ENCODE results near the gene ACTR2.
"Not testable (repeated sequence)": the region's sequence is repeated elsewhere in the genome, so short reads cannot be mapped to it uniquely, and the experiment has no call there.

ACTR2 gene

DNA sequence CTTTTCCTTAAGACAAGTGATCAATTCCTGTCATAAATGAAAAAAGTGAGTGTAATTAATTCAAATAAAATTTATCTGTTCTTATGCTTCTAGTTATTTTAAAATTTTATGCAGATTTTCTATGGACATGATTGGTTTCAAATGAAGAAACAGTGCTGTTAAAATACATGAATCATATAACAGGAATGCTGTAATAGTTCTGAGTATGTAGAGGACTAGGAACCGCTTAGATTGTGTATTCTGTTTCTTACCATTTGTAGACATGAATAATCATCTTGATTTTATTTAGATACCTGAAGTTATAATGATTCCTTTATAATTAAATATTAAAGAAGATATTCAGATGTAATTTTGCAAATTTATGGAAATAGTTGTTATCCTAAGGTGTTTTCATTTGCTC is 3.5 kb downstream of the ACTR2 start:
- no peak for DNase-seq

DNA sequence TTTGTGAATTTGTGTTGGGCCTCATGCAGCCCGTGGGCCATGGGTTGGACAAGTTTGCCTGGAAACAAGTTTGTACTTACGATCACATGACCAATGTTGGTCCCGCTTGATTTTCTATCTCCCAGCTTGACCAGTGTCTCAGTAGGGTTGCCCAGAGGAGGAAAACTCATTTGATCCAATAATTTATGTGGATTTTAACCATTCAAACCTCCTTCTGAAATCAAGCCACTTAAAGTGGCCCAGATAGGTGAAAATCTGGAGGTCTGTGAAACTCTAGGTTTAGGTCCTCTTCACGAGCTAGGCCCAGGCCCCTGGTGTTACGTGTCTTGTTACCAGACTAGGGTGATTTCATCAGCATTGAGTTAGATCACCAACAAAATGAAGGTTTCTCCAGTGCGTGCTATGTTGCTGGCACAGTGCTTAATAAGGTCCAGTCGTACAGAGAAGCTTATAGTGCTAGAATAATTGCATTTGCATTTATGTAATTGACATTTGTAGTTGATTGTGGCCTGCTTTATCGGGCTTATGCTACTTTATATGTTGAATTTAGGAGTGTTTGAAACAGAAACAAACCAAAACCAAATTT is 4.4 kb downstream of the ACTR2 start:
- DNase-seq = no peak

DNA sequence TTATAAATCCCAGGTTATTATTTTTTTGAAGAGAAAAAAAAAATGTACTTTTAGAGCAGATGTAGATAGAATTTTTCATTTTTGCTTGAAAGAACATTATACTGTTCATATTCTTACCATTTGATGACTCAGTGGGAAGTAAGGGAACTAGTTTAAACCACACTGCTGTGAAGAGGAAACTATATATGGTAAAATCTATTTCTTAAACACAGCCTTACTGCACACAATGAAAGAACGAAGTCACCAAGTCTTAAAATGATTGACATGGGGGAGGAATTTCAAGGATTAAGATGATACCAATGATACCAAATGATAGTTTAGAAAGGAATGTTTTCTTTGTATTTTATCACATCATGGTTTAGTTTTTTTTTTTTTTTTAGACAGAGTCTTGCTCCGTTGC is 5.0 kb downstream of the ACTR2 start:
- DNase-seq = no peak

DNA sequence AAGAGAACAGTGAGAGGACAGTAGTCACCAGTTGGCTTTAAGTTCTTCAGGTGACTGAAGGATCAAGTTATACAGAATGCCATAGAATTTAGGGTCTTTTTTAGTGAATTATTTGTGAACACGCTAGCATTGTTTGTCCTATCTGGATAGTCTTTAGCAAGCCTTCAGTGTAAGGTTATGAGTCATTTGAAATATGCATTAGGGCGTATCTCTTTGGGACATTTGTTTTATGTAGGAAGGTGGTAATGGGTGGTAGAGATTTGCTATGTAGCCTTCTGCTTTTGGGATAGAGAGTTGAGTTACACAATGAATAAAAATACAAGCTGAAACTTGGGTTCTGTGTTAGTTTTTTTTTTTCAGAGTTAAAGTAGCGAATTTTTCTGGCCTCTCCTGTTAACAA is 13.0 kb downstream of the ACTR2 start:
- DNase-seq = no peak

DNA sequence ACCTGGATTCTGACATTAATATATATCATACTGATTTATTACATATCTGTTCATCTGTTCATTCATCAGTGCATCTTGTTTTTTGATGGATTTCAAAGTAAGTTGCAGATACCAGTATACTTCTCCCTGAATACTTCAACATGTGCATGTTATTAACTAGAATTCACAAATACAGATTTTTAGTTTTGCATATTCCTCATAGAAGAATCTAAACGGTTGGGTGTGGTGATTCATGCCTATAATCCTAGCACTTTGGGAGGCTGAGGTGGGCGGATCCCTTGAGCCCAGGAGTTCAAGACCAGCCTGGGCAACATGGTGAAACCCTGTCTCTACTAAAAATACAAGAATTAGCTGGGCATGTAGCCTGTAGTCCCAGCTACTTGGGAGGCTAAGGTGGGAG is 16.8 kb downstream of the ACTR2 start:
- DNase-seq = not testable (repeated sequence)

DNA sequence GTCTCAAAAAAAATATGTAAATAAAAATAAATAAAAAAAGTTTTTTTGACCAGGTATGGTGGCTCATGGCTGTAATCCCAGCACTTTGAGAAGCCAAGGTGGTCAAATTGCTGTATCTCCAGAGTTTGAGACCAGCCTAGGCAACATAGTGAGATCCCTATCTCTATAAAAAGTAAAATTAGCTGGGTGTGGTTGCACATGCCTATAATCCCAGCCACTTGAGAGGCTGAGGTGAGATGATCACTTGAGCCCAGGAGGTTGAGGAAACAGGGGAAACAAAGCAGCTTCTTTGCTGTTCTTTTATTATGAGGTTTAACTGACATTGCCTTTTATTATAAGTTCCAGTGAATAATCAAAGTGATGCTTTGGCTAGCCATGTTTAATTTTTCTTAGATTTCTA is 25.0 kb downstream of the ACTR2 start:
- no peak for DNase-seq

DNA sequence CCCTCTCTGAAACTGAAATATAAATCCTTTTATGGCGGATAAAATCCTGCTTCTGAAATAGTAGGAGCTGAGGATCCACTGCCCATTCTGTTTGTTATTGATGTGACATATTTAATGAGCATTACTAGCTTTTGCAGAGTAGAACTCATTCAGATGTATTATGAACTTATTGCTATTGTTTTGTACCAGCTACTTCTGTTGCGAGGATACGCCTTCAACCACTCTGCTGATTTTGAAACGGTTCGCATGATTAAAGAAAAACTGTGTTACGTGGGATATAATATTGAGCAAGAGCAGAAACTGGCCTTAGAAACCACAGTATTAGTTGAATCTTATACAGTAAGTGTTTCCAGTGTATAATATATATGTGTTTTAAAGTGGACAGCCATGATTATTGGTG is 27.7 kb downstream of the ACTR2 start:
- no peak for DNase-seq

DNA sequence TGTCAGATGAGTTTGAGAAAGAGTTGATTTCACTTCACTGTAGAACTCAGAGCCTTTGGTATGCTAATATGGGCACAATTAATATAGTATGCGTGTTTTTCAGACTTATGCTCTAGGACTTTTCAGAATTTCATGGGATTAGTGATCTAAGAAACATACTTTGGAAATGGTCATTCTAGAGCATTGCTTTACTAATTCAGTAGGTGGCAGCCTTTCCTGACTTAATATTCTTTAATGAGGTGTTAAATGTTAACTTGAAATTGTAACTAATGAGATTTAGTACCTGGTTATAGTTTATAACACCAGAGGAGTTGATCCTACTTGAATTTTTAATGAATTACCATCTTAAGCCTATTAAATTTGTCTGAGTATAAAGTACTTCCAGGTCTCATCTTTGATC is 28.4 kb downstream of the ACTR2 start:
- DNase-seq = no peak

DNA sequence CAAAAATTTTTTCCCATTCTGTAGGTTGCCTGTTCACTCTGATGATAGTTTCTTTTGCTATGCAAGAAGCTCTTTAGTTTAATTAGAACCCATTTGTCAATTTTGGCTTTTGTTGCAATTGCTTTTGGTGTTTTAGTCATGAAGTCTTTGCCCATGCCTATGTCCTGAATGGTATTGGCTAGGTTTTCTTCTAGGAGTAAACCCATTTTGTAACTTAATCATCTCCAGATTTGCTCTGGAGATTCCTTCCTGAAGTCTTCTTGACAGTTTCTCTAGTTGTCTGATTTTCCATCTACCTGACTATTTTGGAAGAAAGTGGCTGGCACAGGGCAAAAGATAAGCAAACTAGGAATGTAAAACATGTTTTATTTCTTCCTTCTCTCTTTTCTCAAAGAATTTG is 30.2 kb downstream of the ACTR2 start:
- not testable (repeated sequence) for DNase-seq

DNA sequence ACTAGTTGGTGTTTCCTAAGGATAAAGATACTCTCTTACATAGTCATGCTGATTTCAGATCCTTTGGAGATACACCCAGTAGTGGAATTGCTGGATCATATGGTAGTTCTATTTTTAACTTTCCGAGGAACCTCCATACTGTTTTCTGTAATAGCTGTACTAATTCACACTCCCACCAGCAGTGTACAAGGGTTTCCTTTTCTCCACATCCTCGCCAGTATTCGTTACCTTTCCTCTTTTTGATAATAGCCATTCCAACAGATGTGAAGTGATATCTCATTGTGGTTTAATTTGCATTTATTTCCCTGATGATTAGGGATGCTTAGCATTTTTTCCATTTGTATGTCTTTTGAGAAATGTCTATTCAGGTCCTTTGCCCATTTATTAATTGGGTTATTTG is 34.0 kb downstream of the ACTR2 start:
- no peak for DNase-seq

DNA sequence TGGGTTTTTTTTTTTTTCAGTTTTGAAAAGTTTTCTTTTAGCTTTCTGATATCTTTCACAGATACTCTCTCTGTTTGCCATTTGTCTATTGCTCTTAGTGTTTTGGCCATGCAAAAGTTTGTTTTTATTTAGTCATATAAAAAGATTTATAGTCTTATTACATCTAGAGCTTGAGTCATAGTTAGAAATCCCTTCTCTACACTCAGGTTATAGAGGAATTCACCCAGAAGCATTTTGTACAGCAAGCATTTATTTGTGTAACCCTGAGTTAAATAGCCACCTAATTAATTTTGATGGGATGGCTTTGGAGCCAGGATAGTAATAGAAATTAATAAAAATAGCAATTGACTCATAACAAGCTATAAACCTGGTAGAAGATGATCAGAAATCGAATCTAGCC is 35.6 kb downstream of the ACTR2 start:
- DNase-seq = no peak

DNA sequence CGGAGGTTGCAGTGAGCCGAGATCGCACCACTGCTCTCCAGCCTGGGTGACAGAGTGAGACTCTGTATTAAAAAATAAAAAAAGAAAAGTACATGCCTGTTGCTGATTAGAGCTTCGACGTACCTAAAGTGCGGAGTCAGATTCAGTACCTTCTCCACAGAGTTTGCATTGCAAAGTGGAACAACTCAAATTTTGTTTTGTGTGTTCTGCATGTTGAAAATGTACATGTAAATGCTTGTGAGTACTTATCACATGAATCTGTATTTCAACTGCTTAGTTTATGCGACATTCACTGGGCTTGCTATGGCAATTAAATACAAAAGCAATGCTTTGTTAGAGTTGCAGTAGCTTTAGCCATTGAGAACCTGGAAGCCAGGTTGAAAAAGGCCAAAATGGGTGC is 36.4 kb downstream of the ACTR2 start:
- DNase-seq = no peak

DNA sequence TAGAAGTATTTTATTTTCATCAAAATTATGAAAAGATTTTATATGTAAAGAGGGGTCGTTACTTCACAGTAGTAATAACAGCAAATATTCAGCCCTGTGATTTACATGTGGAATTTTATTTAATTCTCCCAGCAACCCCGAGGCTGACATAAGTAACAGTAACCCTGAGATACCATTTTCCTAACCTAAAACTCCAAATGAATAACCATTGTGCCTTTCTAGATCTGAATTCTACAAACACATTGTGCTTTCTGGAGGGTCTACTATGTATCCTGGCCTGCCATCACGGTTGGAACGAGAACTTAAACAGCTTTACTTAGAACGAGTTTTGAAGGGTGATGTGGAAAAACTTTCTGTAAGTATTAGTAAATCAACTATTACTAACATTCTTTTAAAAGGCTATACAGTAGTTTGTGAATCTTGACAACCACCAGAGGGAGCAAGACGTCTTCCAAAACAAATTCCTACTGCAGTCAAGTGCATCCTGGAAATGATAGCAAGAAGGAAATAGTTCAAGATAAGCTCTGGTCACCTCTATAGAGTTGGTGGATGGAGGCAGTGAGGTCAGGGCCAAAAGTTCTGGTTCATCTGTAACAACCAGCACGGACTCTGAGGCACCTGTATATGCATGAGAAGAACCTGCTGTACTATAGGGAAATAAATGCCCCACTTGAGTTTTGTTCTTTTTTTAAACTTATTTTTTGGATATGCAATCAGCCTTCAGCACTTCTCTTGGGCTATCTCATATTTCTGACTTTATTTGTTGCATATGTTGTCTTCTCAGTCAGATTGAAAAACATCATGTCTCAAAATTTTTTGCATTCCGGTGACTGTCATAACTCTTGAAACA is 37.4 kb downstream of the ACTR2 start:
- peak in 1 of 2 donors; percentile 75 for DNase-seq

DNA sequence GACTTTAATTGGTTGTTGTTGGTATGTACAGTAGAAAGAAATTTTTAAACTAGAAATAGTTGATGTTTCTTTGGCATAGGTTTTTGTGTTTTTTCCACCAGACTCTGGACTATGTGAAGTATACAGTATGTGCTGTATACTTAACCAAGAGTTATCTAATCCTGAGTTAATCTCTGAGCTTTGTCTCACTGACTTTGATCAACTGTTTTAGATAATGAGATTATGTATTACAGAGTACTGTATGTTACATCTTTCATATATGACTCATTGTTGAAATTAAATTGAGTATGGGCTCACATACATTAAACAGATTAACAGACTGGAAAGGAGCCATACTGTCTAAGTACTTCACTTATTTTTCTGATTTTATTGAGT is 38.0 kb downstream of the ACTR2 start:
- no peak for DNase-seq

DNA sequence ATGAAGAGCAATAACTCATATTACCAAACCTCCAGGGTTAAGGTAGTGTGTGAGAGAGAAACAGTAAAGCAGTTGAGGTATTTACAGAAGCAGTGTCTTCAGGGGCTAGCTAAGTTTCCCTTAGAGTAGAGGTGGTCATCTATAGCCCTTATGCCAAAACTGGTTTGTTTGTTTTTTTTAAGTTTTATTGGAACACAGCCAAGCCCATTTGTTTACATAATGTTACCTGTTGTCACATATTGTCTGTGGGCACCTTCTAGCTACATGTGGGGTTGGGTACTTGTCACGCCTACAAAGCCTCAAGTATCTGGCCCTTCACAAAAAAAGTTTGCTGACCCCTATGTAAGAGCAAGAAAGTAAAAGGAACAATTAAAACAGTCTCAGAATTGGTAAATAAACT is 39.4 kb downstream of the ACTR2 start:
- no peak for DNase-seq

DNA sequence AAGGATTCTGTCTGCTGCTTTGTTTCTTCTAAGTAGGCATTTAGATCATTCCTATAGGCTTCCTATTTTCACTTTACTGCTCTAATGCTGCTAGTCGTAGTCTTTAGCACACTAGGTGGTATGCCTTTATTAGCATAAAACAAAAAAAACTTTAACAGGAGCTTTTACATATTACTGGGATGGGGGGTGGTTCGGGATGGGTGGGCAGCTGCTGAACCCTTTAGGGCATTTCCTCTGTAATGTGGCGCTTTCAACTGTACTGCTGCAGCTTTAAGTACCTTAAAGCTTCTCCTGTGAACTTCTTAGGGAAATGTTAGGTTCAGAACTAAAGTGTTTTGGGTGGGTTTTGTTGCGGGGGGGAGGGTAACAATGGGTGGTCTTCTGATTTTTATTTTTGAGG is 41.3 kb downstream of the ACTR2 start:
- DNase-seq = no peak

DNA sequence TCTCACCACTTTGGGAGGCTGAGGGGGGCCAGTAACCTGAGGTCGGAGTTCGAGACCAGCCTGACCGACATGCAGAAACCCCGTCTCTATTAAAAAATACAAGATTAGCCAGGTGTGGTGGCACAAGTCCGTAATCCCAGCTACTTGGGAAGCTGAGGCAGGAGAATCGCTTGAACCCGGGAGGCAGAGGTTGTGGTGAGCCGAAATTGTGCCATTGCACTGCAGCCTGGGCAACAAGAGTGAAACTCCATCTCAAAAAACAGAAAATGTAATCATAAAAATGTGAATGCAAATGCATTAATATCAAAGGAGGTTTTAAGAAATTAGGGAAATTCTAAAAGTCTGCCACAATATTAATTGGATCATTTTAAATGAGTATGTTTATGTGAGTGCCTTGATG is 45.7 kb downstream of the ACTR2 start:
- DNase-seq = no peak

DNA sequence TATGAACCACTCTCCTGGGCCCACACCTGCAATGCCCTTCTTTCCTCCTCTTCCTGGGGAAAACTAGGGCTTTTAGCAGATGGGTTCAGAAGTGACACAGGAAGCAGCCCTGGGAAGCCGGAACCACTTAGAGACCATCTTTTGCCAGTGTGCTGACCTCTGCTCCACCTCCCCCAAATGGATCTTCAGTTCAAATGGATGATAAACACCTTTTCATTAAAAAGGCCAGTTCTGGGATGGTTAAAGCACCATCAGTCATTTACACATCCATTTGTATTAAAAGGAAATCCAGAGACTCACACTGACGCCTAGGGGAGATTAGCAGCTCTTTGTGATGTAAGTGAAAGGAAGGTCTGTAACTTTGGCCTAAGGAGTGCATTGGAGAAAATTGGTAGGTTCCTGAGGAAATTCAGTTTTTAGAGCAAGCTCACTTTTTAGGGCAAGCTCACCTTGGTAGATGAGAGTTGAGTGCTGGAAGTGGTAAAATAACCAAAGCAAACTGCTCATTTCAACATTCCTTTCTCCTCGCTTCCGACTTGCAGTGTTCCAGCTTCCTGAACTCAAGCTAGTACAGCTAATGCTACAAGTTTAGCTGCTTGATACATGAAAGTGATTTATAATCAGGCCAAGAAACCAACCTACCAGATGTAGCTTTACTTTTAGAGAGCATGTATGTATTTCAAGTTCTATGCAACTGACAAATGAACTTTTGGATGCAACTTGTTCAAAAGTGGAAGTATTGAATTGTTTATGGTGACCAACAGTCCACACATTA is 47.7 kb downstream of the ACTR2 start:
- no peak for DNase-seq

DNA sequence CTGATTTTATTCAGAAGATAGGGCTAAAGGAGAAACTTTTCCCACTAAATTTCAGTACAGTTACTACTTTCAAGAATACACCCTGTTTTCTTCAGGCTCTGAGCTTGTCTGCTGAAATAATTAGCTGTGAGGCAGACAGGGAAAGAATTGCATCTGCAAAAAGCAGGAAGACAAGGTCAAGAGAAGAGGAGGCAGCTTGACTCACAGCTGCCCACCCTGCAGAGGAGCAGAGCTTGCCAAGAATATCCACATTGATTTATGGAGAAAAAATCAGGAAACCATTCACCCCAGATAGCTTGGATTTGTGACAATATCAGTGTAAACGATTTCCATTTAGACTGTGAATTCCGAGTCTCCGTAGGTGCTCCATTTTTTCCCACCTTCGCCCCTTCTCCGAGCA is 49.0 kb downstream of the ACTR2 start:
- no peak for DNase-seq

DNA sequence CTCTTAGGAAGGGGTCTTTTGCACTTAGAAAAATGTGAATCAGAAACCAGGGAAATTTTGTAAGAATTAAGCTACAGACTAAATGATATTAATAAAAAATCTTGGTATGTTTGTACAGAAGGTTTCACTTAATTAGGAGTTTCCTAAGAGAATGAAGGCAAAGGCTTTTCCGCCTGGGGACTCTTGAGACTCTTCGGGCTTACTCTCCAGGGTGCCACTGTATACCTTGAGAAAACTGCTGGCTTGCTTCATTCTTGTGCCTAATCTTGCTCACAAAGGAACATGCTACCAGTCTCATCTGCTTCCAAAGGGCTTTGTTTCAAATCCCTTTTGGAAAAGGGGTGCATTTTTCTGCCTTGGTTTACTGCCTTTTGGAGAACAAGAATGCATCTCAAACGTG is 49.5 kb downstream of the ACTR2 start:
- no peak for DNase-seq

DNA sequence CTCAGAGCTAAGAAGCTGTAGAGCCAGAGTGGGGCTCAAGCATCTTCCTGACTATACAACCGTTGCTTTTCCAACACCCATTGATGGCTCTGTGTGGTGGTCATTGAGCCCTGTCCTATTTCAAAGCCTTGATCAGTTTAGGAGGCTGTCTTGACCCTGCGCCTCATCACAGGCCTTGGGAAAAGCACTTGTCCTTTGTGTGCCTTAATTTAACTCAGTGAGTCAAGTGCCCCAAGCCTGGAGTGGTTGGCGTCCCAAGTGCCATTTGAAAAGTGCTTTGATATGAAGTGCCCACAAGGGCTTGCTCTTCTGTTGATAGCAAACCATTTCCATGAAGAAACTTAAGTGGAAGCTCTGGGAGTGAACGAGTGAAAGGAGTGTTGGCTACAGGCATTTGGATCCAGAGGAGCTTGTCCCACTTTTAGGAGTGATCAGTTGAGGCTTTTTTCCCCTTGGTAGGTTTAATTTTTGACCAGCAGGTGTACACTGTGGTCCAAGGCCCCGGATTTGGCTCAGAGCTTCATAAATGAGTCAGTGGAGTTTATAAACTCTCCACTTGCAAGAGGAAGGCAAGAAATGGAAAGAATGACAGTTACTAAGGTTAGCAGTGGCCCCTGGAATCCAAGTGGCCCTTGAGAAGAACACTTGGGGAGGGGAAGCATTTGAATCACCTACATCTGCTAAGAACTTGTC is 50.3 kb downstream of the ACTR2 start:
- no peak for DNase-seq

DNA sequence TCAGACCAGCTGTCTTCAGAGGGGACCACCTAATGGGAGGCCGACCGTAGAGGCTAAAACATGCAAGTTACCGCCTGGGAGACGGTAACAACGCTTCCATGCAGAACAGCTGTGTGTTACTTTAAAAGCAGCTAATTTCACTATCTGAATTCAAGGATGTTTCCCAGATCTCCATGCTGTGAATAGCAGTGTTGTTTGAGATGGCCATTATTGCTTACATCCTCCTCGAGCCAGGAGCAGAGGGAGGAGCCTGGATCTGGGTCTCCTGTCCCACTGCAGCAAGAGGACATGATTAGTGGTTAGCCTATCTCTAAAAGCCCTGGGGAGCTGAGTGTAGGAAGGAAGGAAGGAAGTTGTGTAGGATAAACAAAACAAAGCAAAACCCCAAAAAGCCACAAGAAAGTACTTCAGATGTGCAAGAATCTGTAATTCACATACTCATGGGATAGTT is 50.9 kb downstream of the ACTR2 start:
- no peak for DNase-seq

DNA sequence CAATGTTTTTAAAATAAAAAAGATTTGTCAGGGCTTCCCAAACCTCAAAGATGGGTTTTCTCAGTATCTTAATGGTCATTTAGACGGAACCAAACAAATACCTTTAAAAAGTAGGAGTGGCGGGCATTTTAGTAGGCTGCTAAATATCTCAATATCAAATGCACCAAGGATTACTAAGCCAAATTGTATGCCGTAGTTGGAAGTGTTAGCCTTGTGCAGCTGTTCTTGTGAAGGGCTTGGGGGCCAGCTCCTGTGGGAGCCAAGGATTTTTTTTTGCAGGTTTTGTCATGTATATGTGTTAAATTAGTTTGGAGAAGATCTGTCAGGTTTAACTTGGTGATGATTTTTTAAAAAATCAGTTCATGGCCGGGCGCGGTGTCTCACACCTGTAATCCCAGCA is 52.1 kb downstream of the ACTR2 start:
- no peak for DNase-seq

All from hippocampal formation (tissue), 2 donors.